ENCODE data around the gene BID. TPM values are rescaled to one million over a fixed set of nuclear protein-coding genes. Genes with fewer than 3 reads are reported as not detected.
A peak's percentile ranks its signal among the peaks of the same experiment; 100 is the strongest.
"Not testable (repeated sequence)": the region's sequence is repeated elsewhere in the genome, so short reads cannot be mapped to it uniquely, and the experiment has no call there.

BID gene
- total RNA-seq, 1 donor from 2014 or later: 10.4 TPM

DNA sequence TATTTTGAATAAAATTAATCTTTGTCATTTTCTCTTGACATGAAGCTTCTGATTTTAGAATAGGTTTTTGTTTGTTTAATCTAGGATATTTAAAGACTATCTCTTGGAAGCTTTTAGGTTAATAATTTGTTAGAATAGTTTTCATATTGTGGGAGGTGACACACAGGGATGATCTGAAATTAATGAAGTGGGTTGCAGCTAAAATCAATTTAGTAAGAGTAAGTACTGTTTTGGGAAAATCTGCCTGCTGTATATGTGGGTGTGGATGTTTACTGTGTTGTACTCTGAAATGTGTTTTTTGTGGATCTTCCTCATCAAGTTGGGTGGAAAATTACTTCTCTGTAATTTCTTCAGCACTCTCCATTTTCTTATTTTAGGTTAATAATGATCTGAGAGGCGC lies 67.3 kb downstream of the BID start:
- Histone ChIP-seq H3K9me3 (ENCODE audit: control insufficient read depth in 3 of 3, low read length in 3 of 3) (no peaks in the 10 kb centered on the region), H3K27me3 (ENCODE audit: control insufficient read depth in 3 of 3, insufficient read depth in 3 of 3, low read length in 3 of 3) (no peaks in the 10 kb centered on the region), H3K9ac (ENCODE audit: low read depth in 1 of 3, low read length in 3 of 3) (peak overlapping the region; percentile 7 to 73 (median 24)), H3K27ac (ENCODE audit: low read depth, low read length) (peak overlapping the region; percentile 67), H3K4me1 (ENCODE audit: control insufficient read depth in 3 of 3, insufficient read depth in 3 of 3, low read length in 3 of 3) (peaks cover 0 to 7% (median 6%) of the 10 kb centered on the region in 3 donors), H3K36me3 (ENCODE audit: control insufficient read depth in 3 of 3, insufficient read depth in 3 of 3, low read length in 3 of 3) (peaks cover 2 to 16% (median 14%) of the 10 kb centered on the region in 3 donors), H3K4me3 (ENCODE audit: low read length in 3 of 3) (peak overlapping the region; percentile 28 to 64 (median 45))

DNA sequence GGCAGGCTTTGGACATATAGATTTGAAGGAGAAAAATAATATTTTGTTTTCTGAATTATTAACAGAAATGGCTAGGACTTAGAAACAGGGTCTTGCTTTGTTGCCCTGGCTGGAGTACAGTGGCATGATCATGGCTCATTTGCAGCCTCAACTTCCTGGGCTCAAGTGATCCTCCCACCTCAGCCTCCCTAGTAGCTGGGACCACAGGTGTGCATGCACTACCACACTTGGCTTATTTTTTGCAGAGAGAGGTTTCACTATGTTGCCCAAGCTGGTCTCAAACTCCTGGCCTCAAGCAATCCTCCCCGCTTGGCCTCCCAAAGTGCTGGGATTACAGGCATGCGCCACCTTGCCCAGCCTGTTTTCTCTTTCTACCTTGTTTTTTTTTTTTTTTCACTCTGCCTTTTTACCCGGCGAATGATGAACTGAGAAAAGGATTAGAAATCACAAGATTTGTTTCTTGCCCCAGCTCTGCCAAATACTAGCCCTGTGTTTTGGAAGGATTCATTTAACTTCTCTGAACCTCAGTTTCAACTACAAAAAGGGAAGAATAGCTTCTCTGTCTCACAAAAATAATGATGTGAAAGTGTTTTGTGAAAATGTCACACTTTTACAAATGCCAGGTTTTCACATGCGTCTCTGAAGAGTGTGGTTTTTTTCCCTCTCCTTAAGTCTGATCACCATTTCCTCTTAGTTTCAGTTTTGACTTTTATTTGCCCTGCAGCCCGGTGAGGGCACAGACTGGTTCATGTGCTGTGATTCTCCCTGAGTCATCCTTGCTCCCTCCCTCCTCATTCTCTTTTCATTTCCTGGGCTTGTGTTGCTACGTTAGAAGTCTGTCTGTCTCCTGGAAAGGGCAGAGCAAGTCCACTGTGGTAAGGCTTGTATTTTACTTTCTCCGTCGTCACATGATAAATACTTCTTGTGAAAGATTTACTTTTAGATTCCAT lies 68.0 kb downstream of the BID start:
- peaks cover 2 to 16% (median 14%) of the 10 kb centered on the region in 3 donors for H3K36me3 ChIP-seq (ENCODE audit: control insufficient read depth in 3 of 3, insufficient read depth in 3 of 3, low read length in 3 of 3)
- H3K4me3 ChIP-seq (ENCODE audit: low read length in 3 of 3): peak overlapping the region; percentile 28 to 64 (median 45)
- H3K27me3 ChIP-seq (ENCODE audit: control insufficient read depth in 3 of 3, insufficient read depth in 3 of 3, low read length in 3 of 3): no peaks in the 10 kb centered on the region
- H3K4me1 ChIP-seq (ENCODE audit: control insufficient read depth in 3 of 3, insufficient read depth in 3 of 3, low read length in 3 of 3): peaks cover 0 to 7% (median 6%) of the 10 kb centered on the region in 3 donors
- H3K9me3 ChIP-seq (ENCODE audit: control insufficient read depth in 3 of 3, low read length in 3 of 3): no peaks in the 10 kb centered on the region
- H3K27ac ChIP-seq (ENCODE audit: low read depth, low read length): peak overlapping the region; percentile 67
- H3K9ac ChIP-seq (ENCODE audit: low read depth in 1 of 3, low read length in 3 of 3): peak overlapping the region; percentile 10 to 73 (median 59)

DNA sequence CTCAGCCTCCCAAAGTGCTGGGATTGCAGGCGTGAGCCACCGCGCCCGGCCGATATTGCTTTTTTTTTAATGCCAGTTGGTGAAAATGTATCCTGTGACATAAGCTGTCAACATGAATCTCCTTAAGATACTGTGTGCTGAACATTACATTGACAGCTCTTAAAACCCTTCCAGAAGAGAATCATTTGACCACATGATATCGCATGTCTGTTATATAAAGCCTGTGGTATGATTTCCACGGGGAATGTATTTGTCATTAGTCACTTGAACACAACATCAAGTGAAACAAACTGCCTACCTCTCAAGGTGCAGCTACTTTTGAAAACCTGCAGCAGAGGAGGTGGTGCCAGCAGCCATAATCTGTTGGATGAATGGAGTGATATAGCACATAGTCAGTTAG lies 68.7 kb downstream of the BID start:
- Histone ChIP-seq H3K4me1 (ENCODE audit: control insufficient read depth in 3 of 3, insufficient read depth in 3 of 3, low read length in 3 of 3) (peaks cover 0 to 7% (median 6%) of the 10 kb centered on the region in 3 donors), H3K4me3 (ENCODE audit: low read length in 3 of 3) (no peak overlapping the region), H3K36me3 (ENCODE audit: control insufficient read depth in 3 of 3, insufficient read depth in 3 of 3, low read length in 3 of 3) (peaks cover 2 to 16% (median 14%) of the 10 kb centered on the region in 3 donors), H3K27ac (ENCODE audit: low read depth, low read length) (peak overlapping the region; percentile 67), H3K27me3 (ENCODE audit: control insufficient read depth in 3 of 3, insufficient read depth in 3 of 3, low read length in 3 of 3) (no peaks in the 10 kb centered on the region), H3K9me3 (ENCODE audit: control insufficient read depth in 3 of 3, low read length in 3 of 3) (no peaks in the 10 kb centered on the region), H3K9ac (ENCODE audit: low read depth in 1 of 3, low read length in 3 of 3) (no peak overlapping the region)

DNA sequence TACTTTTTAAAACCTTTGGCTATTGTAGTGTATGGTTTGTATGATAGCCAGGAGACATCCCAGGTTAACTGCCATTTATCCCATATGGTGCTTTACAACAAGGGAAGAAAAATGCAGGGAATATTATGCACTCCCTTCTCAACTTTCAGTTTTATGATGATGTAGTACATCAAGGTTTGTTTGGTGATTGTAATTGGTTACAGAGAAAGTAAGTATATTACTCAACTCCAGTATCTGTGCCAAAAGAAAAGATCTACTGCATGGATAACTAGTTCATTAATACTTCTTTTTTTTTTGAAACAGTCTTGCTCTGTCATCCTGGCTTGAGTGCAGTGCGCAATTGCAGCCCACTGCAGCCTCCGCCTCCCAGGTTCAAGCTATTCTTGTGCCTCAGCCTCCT lies 70.5 kb downstream of the BID start:
- H3K9me3 ChIP-seq (ENCODE audit: control insufficient read depth in 3 of 3, low read length in 3 of 3): no peaks in the 10 kb centered on the region
- H3K9ac ChIP-seq (ENCODE audit: low read depth in 1 of 3, low read length in 3 of 3): no peak overlapping the region
- H3K4me3 ChIP-seq (ENCODE audit: low read length in 3 of 3): no peak overlapping the region
- H3K27me3 ChIP-seq (ENCODE audit: control insufficient read depth in 3 of 3, insufficient read depth in 3 of 3, low read length in 3 of 3): no peaks in the 10 kb centered on the region
- H3K36me3 ChIP-seq (ENCODE audit: control insufficient read depth in 3 of 3, insufficient read depth in 3 of 3, low read length in 3 of 3): peaks cover 2 to 16% (median 14%) of the 10 kb centered on the region in 3 donors
- no peak overlapping the region for H3K27ac ChIP-seq (ENCODE audit: low read depth, low read length)
- H3K4me1 ChIP-seq (ENCODE audit: control insufficient read depth in 3 of 3, insufficient read depth in 3 of 3, low read length in 3 of 3): peaks cover 0 to 7% (median 6%) of the 10 kb centered on the region in 3 donors

DNA sequence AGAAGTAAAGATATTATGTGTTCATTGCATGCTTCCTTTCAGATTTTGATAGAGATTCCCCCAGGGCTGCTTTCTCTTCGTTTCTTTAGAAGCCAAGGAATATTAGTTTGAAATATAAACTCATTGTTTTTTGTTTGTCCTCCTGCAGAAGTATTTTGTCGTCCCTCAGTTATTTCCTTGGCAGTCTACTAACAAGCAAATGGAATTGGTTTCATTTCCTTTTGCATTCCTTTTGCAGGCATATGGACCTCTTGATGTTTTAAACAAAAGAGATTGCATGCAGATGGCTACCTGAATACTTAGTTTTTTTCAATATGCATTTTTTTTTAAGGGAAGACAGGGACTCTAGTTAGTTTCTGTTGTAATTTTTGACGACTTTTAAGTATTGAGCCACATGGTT lies 73.5 kb downstream of the BID start:
- peaks cover 2 to 20% (median 18%) of the 10 kb centered on the region in 3 donors for H3K36me3 ChIP-seq (ENCODE audit: control insufficient read depth in 3 of 3, insufficient read depth in 3 of 3, low read length in 3 of 3)
- no peak overlapping the region for H3K9ac ChIP-seq (ENCODE audit: low read depth in 1 of 3, low read length in 3 of 3)
- H3K27ac ChIP-seq (ENCODE audit: low read depth, low read length): no peak overlapping the region

DNA sequence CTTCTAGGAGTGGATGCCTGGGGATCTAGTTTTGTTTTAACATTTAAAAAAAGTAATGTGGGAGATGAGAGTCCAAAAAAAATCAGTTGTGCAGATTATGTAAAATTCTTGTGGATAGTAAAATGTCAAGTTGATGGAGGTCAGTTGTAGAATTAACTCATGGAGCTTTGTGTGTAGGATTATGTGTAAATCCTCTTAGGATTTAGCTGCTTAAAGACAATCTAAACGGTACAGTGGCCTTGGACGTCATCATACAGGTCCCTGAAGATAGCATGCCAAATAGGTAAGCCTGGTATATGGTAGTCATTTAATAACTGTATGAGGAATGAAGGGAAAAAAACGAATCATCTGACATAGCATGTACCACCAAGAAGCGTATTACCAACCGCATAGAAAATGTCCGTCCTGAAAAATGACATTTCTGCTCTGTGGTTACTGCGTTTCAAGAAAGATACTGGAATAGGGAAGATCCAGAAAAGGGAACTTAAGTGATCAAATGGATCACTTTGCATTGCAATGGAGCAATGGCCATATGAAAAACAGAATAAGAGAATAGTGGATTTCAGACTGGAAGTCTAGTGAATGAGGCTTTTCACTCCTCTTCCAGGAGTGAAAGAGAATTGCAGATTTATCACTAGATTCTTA lies 74.5 kb downstream of the BID start:
- Histone ChIP-seq H3K36me3 (ENCODE audit: control insufficient read depth in 3 of 3, insufficient read depth in 3 of 3, low read length in 3 of 3) (peaks cover 2 to 24% (median 17%) of the 10 kb centered on the region in 3 donors), H3K4me3 (ENCODE audit: low read length in 3 of 3) (no peak overlapping the region), H3K27ac (ENCODE audit: low read depth, low read length) (no peak overlapping the region), H3K4me1 (ENCODE audit: control insufficient read depth in 3 of 3, insufficient read depth in 3 of 3, low read length in 3 of 3) (no peaks in the 10 kb centered on the region), H3K9ac (ENCODE audit: low read depth in 1 of 3, low read length in 3 of 3) (no peak overlapping the region), H3K27me3 (ENCODE audit: control insufficient read depth in 3 of 3, insufficient read depth in 3 of 3, low read length in 3 of 3) (no peaks in the 10 kb centered on the region), H3K9me3 (ENCODE audit: control insufficient read depth in 3 of 3, low read length in 3 of 3) (no peaks in the 10 kb centered on the region)

More for the DNA sequence above, 73.5 kb downstream of the BID start:
- H3K9me3 ChIP-seq (ENCODE audit: control insufficient read depth in 3 of 3, low read length in 3 of 3): no peaks in the 10 kb centered on the region
- no peak overlapping the region for H3K4me3 ChIP-seq (ENCODE audit: low read length in 3 of 3)
- peaks cover 0 to 3% (median 3%) of the 10 kb centered on the region in 3 donors for H3K4me1 ChIP-seq (ENCODE audit: control insufficient read depth in 3 of 3, insufficient read depth in 3 of 3, low read length in 3 of 3)
- H3K27me3 ChIP-seq (ENCODE audit: control insufficient read depth in 3 of 3, insufficient read depth in 3 of 3, low read length in 3 of 3): no peaks in the 10 kb centered on the region

DNA sequence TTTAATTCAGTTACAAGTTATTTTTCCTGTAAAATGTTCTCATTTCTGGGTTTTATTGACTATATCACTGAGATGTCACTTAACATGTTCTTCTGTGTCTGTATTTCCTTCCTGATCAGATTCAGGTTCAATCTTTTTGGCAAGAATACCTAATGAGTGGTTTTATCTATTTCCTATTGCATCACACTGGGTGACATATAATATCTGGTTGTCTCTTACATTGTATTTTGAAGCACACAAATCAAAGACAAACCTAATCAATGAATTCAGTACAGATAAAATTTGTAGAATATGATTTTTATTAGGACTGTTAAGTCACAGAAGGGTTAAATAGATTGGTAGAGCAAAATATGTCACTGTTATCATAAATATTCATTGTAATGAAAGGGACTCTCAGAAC lies 75.3 kb downstream of the BID start:
- Histone ChIP-seq H3K27me3 (ENCODE audit: control insufficient read depth in 3 of 3, insufficient read depth in 3 of 3, low read length in 3 of 3) (no peaks in the 10 kb centered on the region), H3K9me3 (ENCODE audit: control insufficient read depth in 3 of 3, low read length in 3 of 3) (no peaks in the 10 kb centered on the region), H3K27ac (ENCODE audit: low read depth, low read length) (no peak overlapping the region), H3K4me1 (ENCODE audit: control insufficient read depth in 3 of 3, insufficient read depth in 3 of 3, low read length in 3 of 3) (no peaks in the 10 kb centered on the region), H3K9ac (ENCODE audit: low read depth in 1 of 3, low read length in 3 of 3) (no peak overlapping the region), H3K4me3 (ENCODE audit: low read length in 3 of 3) (no peak overlapping the region), H3K36me3 (ENCODE audit: control insufficient read depth in 3 of 3, insufficient read depth in 3 of 3, low read length in 3 of 3) (peaks cover 2 to 22% (median 15%) of the 10 kb centered on the region in 3 donors)

DNA sequence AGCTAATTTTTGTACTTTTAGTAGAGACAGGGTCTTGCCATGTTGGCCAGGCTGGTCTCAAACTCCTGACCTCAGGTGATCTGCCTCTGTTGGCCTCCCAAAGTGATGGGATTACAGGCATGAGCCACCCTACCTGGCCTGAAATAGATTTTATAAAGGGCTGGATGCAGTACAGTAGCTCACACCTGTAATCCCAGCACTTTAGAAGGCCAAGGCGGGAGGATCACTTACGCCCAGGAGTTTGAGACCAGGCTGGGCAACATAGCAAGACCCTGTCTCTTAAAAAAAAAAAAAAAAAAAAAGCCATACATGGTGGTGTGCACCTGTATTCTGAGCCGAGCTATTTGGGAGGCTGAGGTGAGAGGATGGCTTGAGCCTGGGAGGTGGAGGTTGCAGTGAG lies 76.0 kb downstream of the BID start:
- H3K9me3 ChIP-seq (ENCODE audit: control insufficient read depth in 3 of 3, low read length in 3 of 3); H3K4me3 ChIP-seq (ENCODE audit: low read length in 3 of 3); H3K27me3 ChIP-seq (ENCODE audit: control insufficient read depth in 3 of 3, insufficient read depth in 3 of 3, low read length in 3 of 3); H3K4me1 ChIP-seq (ENCODE audit: control insufficient read depth in 3 of 3, insufficient read depth in 3 of 3, low read length in 3 of 3); H3K27ac ChIP-seq (ENCODE audit: low read depth, low read length); H3K9ac ChIP-seq (ENCODE audit: low read depth in 1 of 3, low read length in 3 of 3): not testable (repeated sequence)
- peaks cover 2 to 16% (median 12%) of the 10 kb centered on the region in 3 donors for H3K36me3 ChIP-seq (ENCODE audit: control insufficient read depth in 3 of 3, insufficient read depth in 3 of 3, low read length in 3 of 3)

DNA sequence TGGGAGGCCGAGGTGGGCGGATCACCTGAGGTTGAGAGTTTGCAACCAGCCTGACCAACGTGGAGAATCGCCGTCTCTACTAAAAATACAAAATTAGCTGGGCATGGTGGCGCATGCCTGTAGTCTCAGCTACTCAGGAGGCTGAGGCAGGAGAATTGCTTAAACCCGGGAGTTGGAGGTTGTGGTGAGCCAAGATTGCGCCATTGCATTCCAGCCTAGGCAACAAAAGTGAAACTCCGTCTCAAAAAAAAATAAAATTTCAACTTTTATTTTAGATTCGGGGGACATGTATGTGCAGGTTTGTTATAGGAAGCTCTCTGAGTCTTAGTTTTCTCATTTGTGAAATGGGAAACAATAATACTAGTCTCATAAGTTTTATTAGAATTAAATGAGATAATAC lies 77.1 kb downstream of the BID start:
- H3K36me3 ChIP-seq (ENCODE audit: control insufficient read depth in 3 of 3, insufficient read depth in 3 of 3, low read length in 3 of 3): peaks cover 0 to 15% (median 9%) of the 10 kb centered on the region in 3 donors
- not testable (repeated sequence) for H3K4me1 ChIP-seq (ENCODE audit: control insufficient read depth in 3 of 3, insufficient read depth in 3 of 3, low read length in 3 of 3)

DNA sequence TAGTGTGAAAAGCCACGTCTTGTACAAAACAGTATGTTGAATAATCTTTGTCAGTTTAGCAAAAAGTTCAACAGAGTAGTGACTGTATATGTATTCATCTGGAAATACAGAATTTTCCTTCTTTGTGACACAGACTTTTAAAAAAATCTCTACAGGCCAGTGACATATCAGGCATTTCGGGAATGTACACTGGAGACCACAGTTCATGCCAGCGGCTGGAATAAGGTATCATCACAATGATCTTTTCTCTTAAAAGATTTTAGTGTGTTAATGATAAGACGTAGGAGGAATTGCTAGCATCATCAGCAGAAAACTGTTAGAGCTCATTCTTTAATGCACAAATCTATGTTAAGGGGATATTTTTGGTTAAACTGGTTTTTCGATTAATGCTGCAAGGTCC lies 78.3 kb downstream of the BID start:
- no peaks in the 10 kb centered on the region for H3K4me1 ChIP-seq (ENCODE audit: control insufficient read depth in 3 of 3, insufficient read depth in 3 of 3, low read length in 3 of 3)
- H3K27me3 ChIP-seq (ENCODE audit: control insufficient read depth in 3 of 3, insufficient read depth in 3 of 3, low read length in 3 of 3): no peaks in the 10 kb centered on the region
- H3K9me3 ChIP-seq (ENCODE audit: control insufficient read depth in 3 of 3, low read length in 3 of 3): no peaks in the 10 kb centered on the region
- no peak overlapping the region for H3K9ac ChIP-seq (ENCODE audit: low read depth in 1 of 3, low read length in 3 of 3)
- H3K4me3 ChIP-seq (ENCODE audit: low read length in 3 of 3): no peak overlapping the region
- no peak overlapping the region for H3K27ac ChIP-seq (ENCODE audit: low read depth, low read length)
- peaks cover 0 to 18% (median 7%) of the 10 kb centered on the region in 3 donors for H3K36me3 ChIP-seq (ENCODE audit: control insufficient read depth in 3 of 3, insufficient read depth in 3 of 3, low read length in 3 of 3)

More for the DNA sequence above, 77.1 kb downstream of the BID start:
- not testable (repeated sequence) for H3K27me3 ChIP-seq (ENCODE audit: control insufficient read depth in 3 of 3, insufficient read depth in 3 of 3, low read length in 3 of 3); H3K4me3 ChIP-seq (ENCODE audit: low read length in 3 of 3); H3K27ac ChIP-seq (ENCODE audit: low read depth, low read length); H3K9me3 ChIP-seq (ENCODE audit: control insufficient read depth in 3 of 3, low read length in 3 of 3); H3K9ac ChIP-seq (ENCODE audit: low read depth in 1 of 3, low read length in 3 of 3)

Measured in skeletal muscle tissue (tissue), 4 donors.